Ishikawa (cell line): Measurements from ENCODE around the gene TLX2.

Source experiments
- EGR1 ChIP-seq: IDR thresholded peaks from 2 replicates; pipeline ENCODE4 v1.6.1; 2012
- EP300 ChIP-seq: IDR thresholded peaks from 2 replicates; pipeline ENCODE4 v1.6.1; 2012; ENCODE audit warnings: borderline replicate concordance
- FOXM1 ChIP-seq: IDR thresholded peaks from 2 replicates; pipeline ENCODE4 v1.6.1; 2012; ENCODE audit warnings: low read depth, borderline replicate concordance
- RAD21 ChIP-seq: IDR thresholded peaks from 2 replicates; pipeline ENCODE4 v1.6.1; 2012; ENCODE audit warnings: low read depth
- YY1 ChIP-seq: IDR thresholded peaks from 2 replicates; pipeline ENCODE4 v1.6.1; 2012; ENCODE audit warnings: low read depth
- ZBTB7A ChIP-seq: IDR thresholded peaks from 2 replicates; pipeline ENCODE4 v1.6.1; 2012; ENCODE audit warnings: low read depth

- no peak for TF ChIP-seq ZBTB7A
- TF ChIP-seq EP300: no peak
- TF ChIP-seq FOXM1: no peak
- no peak for TF ChIP-seq RAD21
- TF ChIP-seq EGR1: no peak
- no peak for TF ChIP-seq YY1
Measured at GRCh38 chr2:74542978-74543377, 28.7 kb downstream of the TLX2 start.
